Stimulated activated CD8-positive, alpha-beta memory T cell treated with anti-CD3 and anti-CD28 coated beads, Interleukin-12 subunit alpha, Interleukin-12 subunit beta, amount 100 ng/mL, for 24 hours (primary cell): Measurements from ENCODE around the gene ZNF841.
"Not testable (repeated sequence)": the region's sequence is repeated elsewhere in the genome, so short reads cannot be mapped to it uniquely, and the experiment has no call there.

ENCODE experiments used
- DNase-seq: peaks from one replicate; pipeline ENCODE4 v3.0.0-alpha.2; 2020; ENCODE audit errors: extremely low read depth

Gene ZNF841

GRCh38 chr19:52095172-52096014 lies at the start of gene ZNF841:
TSS of gene ZNF841 (minus strand) at chr19:52095765. CDS start at chr19:52084801, 10,964 bp downstream.
- DNase-seq, result peak; percentile 63

DNA sequence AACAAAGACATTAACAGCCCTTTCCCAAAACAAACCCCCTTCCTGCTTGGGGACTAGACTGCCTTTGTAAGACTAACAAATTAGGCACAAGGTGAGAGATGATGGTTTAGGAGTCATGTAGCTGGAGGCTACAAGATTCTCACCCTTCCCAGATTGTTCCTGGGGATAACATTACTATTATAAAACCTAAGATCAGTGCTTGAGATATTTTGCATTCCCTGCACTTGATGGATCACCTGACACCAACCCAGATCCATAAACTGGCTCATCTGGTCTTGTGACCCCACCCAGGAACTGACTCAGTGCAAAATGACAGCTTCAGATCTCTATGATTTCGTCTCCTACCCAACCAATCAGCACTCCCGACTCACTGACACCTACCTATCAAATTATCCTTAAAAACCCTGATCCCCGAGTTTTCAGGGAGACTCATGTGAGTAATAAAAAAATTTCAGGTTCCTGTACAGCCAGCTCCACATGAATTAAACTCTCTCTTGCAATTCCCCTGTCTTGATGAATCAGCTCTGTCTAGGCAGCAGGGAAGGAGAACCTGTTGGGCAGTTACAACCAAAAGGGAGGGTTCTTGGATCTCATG lies 46.5 kb upstream of the ZNF841 start:
- no peak for DNase-seq

GRCh38 chr19:52141203-52141602 lies 45.6 kb upstream of the ZNF841 start:
- DNase-seq, result no peak

GRCh38 chr19:52140032-52140710 lies 44.6 kb upstream of the ZNF841 start:
- no peak for DNase-seq

DNA sequence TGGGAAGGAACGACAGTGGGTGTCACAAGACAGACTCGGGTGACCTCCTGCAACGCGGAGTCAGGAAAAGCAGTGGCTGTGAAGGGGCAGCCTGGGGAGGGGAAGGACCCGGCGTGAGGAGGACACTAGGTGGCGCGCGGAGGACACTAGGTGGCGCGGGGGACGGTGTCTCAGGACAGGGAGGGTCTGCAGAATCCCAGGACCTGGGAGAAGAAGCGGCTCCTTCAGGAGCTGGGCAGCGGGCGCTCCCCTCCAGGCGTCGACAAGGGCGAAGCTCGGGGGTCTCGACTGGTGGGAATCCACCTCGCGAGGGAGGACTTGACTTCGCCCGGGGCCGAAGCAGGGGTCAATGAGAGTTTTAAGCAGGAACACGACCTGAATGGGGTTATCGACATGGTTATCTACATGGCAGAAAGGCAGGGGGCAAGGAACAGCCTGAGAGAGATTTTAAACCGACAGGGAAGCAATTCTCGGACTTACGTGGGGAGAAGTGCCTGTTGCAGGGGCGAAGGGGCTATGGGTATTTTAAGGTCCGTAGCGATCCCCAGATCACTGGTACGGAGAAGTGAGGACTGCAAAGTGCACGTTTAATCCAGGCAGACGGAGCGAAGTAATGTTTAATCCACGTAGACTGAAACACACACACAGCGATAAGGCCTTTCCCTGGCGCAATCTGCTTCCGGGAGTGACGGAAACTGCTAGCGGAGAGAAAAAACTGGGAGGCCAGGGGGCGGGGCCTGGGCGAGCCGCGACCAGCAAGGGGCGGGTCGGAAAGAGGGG lies 43.9 kb upstream of the ZNF841 start, which contains the start of gene ZNF616:
Gene ZNF616, minus strand, starts transcription at position 687 of the 780 bp plus-strand sequence. CDS start 9,426 bp downstream, outside the sequence.
- peak; percentile 92 for DNase-seq

DNA sequence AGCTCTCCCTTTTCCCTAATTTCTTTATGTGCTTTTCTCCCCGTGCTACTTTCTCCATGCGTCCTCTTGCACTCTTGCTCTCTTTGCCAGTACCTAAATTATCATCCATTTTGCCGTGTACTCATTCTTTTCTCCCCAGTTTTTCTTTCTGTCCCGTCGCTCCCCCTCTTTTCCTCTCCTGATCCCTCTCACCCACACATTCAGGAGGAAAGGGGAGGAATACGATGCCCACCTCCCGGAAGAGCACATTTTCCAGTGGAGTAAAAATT lies 43.4 kb upstream of the ZNF841 start:
- DNase-seq, result no peak

DNA sequence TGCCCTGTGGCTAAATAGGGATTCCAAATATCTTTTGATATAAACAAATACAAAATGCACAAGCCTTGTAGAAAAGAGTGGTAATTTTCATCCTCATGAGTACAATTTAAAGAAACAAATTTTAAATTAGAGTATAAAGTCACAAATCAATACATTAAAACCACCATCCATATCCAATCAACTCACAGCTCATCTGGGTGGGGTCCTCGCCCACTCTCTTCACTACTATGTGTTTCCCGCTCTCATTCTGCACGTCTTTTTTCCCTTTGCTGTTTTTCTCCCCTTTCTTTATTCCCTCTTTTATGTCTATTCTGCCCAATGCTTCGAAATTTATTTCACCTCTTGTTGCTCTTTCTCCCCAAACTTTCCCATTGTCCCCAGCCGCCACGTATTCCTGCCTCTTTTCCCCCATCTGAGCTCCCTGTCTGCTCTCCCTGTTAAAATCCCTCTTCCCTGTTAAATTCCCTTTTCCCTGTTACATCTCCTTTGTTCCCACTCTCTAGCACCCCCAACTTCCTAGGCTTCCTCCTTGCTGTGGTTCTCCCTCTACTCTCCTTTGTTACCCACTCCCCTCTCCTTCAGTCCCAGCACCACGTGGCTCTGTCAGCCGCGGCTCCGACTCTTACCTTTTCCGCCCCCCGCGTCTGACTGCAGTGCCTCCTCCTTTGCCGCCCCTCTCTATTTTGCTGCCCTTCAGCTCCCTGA lies 42.9 kb upstream of the ZNF841 start:
- DNase-seq, result no peak

- no peak for DNase-seq
These were observed 24.7 kb upstream of the ZNF841 start for GRCh38 chr19:52120286-52120685.

GRCh38 chr19:52115526-52116053 lies 20.0 kb upstream of the ZNF841 start:
- DNase-seq, result no peak

- no peak for DNase-seq
These were observed 19.1 kb upstream of the ZNF841 start for GRCh38 chr19:52114691-52115090.

- no peak for DNase-seq
These were observed 17.1 kb upstream of the ZNF841 start for GRCh38 chr19:52112624-52113023.

GRCh38 chr19:52110780-52111179 lies 15.2 kb upstream of the ZNF841 start:
- no peak for DNase-seq

GRCh38 chr19:52102782-52103181 lies 7.2 kb upstream of the ZNF841 start:
- DNase-seq, result no peak

DNA sequence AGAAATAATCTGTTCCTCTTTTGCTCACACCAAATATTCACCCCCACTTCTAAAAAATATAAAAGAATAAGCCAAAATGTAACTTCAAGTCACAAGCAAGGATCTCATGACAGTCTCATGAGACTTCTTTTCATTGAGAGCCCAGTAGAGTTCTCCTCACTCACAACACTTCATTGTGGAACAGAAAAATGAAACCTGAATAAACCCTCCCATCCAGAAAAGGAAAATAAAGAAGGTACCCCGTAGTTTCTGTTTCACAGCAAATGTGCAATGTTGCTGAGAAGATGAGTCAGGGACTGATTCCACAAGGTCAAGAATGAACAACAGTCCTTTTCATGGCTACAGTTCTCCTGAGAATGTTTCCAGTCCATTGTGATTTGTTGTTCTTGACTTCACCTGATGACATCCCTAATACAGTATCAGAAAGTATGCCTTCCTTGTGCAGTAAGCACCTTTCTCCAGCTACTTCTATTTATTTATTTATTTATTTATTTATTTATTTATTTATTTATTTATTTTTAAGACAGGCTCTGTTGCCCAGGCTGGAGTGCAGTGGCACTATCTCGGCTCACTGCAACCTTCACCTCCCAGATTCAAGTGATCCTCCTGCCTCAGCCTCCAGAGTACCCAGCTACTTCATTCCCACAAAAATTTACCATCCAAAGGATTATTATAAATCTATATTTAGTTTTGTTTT lies 6.4 kb upstream of the ZNF841 start:
- no peak for DNase-seq

- no peak for DNase-seq
These were observed 4.1 kb upstream of the ZNF841 start for GRCh38 chr19:52099497-52100138.

DNA sequence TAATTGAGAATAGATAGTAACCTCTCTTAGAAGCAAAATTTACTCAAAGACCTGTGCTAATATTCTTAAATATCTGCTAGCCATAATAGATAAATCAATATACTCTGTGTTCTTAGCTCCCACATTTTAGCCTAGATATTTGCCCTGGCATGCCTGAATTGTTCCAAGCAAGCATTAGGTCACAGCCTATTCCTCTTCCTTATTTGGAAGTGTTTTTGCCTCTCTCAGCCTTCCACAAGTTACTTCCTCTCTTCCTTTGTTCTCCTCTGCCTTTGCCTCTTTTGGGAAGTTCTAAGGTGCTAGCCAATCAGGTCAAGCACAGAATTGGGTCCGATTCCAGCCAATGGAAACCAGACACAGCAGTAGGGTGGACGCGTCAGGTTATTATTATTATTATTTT lies 851 bp upstream of the ZNF841 start:
- not testable (repeated sequence) for DNase-seq

GRCh38 chr19:52094526-52095130 lies 937 bp downstream of the ZNF841 start:
- DNase-seq, result no peak

GRCh38 chr19:52086481-52086880 lies 9.1 kb downstream of the ZNF841 start:
- no peak for DNase-seq

GRCh38 chr19:52070496-52070895 lies 25.1 kb downstream of the ZNF841 start:
- DNase-seq, result no peak

GRCh38 chr19:52069653-52070052 lies 25.9 kb downstream of the ZNF841 start:
- DNase-seq, result no peak
